Keratinocyte (primary cell): ENCODE measurements around the gene NFKBIL1. TPM values are rescaled to one million over a fixed set of nuclear protein-coding genes. Genes with fewer than 3 reads are reported as not detected.

Experiments used
- DNase-seq: peaks from one replicate; pipeline ENCODE4 v3.0.0-alpha.2; 2011; ENCODE audit warnings: low read depth, missing footprints, low spot score
- FAIRE-seq: peaks from 2 replicates; lab custom pipeline; 2011; peaks lifted over from hg19 to GRCh38; lab: Jason Lieb, UNC
- H2AFZ ChIP-seq: 2 replicates; pipeline ENCODE4 v1.6.0; 2012; ENCODE audit warnings: low read length, control low read depth, inconsistent platforms; ENCODE audit not compliant: control insufficient read depth
- H3K27ac ChIP-seq: 2 replicates; pipeline ENCODE4 v1.5.1; 2011; ENCODE audit warnings: low read length; ENCODE audit not compliant: control insufficient read depth, insufficient read depth
- H3K27me3 ChIP-seq: 3 replicates; pipeline ENCODE4 v1.6.0; 2011; ENCODE audit warnings: low read length; ENCODE audit not compliant: control insufficient read depth, insufficient read depth; ENCODE audit errors: extremely low read depth
- H3K36me3 ChIP-seq, 2 experiments: 2 replicates in 1 of 2; 3 replicates in 1 of 2; pipeline ENCODE4 v1.5.1; 2011; ENCODE audit warnings: low read length in 2 of 2, mild to moderate bottlenecking in 1 of 2; ENCODE audit not compliant: control insufficient read depth in 2 of 2, insufficient read depth in 2 of 2; ENCODE audit errors: extremely low read depth in 1 of 2
- H3K4me1 ChIP-seq: 3 replicates; pipeline ENCODE4 v1.5.1; 2011; ENCODE audit warnings: low read length; ENCODE audit not compliant: control insufficient read depth, insufficient read depth; ENCODE audit errors: extremely low read depth
- H3K4me2 ChIP-seq: 3 replicates; pipeline ENCODE4 v1.6.0; 2011; ENCODE audit warnings: low read depth, low read length; ENCODE audit not compliant: control insufficient read depth, insufficient read depth; ENCODE audit errors: extremely low read depth
- H3K4me3 ChIP-seq, 3 experiments: fragments of 200-600 bp in 1 of 3; sonication (generic) in 1 of 3; 2 replicates in 2 of 3; 3 replicates in 1 of 3; pipeline ENCODE4 v1.5.1; 2011 to 2016; ENCODE audit warnings: low read length in 3 of 3, mild to moderate bottlenecking in 3 of 3, control low read depth in 2 of 3, inconsistent platforms in 1 of 3, low read depth in 1 of 3, mixed read lengths in 1 of 3, mixed run types in 1 of 3, moderate library complexity in 1 of 3; ENCODE audit not compliant: control insufficient read depth in 2 of 3, insufficient read depth in 2 of 3; ENCODE audit errors: extremely low read depth in 1 of 3
- H3K79me2 ChIP-seq: 2 replicates; pipeline ENCODE4 v1.6.0; 2012; ENCODE audit warnings: low read length; ENCODE audit not compliant: control insufficient read depth, insufficient read depth
- H3K9ac ChIP-seq: 3 replicates; pipeline ENCODE4 v1.6.0; 2011; ENCODE audit warnings: low read length; ENCODE audit not compliant: control insufficient read depth, insufficient read depth; ENCODE audit errors: extremely low read depth
- H3K9me1 ChIP-seq: 3 replicates; pipeline ENCODE4 v1.6.0; 2011; ENCODE audit warnings: low read length; ENCODE audit not compliant: control insufficient read depth, insufficient read depth; ENCODE audit errors: extremely low read depth
- H3K9me3 ChIP-seq: 2 replicates; pipeline ENCODE4 v1.5.1; 2012; ENCODE audit warnings: low read depth, low read length; ENCODE audit not compliant: control insufficient read depth
- H4K20me1 ChIP-seq: 3 replicates; pipeline ENCODE4 v1.6.0; 2011; ENCODE audit warnings: low read length; ENCODE audit not compliant: control insufficient read depth, insufficient read depth; ENCODE audit errors: extremely low read depth
- CTCF ChIP-seq, 3 experiments: IDR thresholded peaks in 1 of 3; conservative IDR thresholded peaks in 1 of 3; optimal IDR thresholded peaks in 1 of 3; 2 replicates in 2 of 3; 3 replicates in 1 of 3; pipeline versions ENCODE3 to v1.5.1; 2011; ENCODE audit warnings: low read length in 3 of 3, mild to moderate bottlenecking in 3 of 3, moderate library complexity in 2 of 3, control low read depth in 1 of 3, inconsistent platforms in 1 of 3; ENCODE audit not compliant: insufficient read depth in 2 of 3; ENCODE audit errors: extremely low read depth in 1 of 3
- EZH2 ChIP-seq: IDR thresholded peaks from one replicate; pipeline ENCODE4 v1.6.1; 2012; ENCODE audit warnings: inconsistent platforms, mild to moderate bottlenecking, low read length, moderate library complexity
- dilution Hi-C: fragments of 300-500 bp; cut with MboI; formaldehyde crosslinking; loops from one replicate; pipeline ENCODE4 v1.7.0; 2020; ENCODE audit warnings: low sequenced_read_pairs; ENCODE audit not compliant: extremely low pct_ligation_motif_present
- polyA plus RNA-seq, 5 experiments: library from polyadenylated mRNA; depleted of rRNA in 3 of 5; stranded (reverse) in 3 of 5; stranded (forward) in 1 of 5; unstranded in 1 of 5; fragments of >200 nt; gene quantifications; 1 replicate in 1 of 5; 2 replicates in 3 of 5; 3 replicates in 1 of 5; pipeline versions ENCODE4 v1.2.1 to v1.2.3, GENCODE V29; 2011 to 2012; ENCODE audit warnings: missing spikeins in 2 of 5, low read depth in 1 of 5, low replicate concordance in 1 of 5

Gene NFKBIL1
- polyA plus RNA-seq, 1 donor (not counting 4 experiments of a cell fraction or from before 2014, with no cell fraction given), result 4.8 TPM

- no peak overlapping the region for H3K4me2 ChIP-seq
- no peaks in the 10 kb centered on the region for H3K9me1 ChIP-seq
- H3K9me3 ChIP-seq, result no peaks in the 10 kb centered on the region
- no peak overlapping the region for H3K4me3 ChIP-seq
- TF ChIP-seq CTCF (optimal IDR thresholded peaks at IDR 0.05 in 1 of 3, IDR thresholded peaks at IDR 0.05 in 1 of 3, conservative IDR thresholded peaks at IDR 0.05 in 1 of 3; ENCODE audit: extremely low read depth in 1 of 3, insufficient read depth in 2 of 3, low read length in 3 of 3) (no peak), EZH2 (no peak)
- no peaks in the 10 kb centered on the region for H3K27me3 ChIP-seq
- H3K36me3 ChIP-seq, result no peaks in the 10 kb centered on the region
- no peaks in the 10 kb centered on the region for H4K20me1 ChIP-seq
- DNase-seq (no peak), FAIRE-seq (no peak)
- no peak overlapping the region for H3K27ac ChIP-seq
- H2AFZ ChIP-seq, result no peak overlapping the region
- H3K9ac ChIP-seq, result no peak overlapping the region
- no peaks in the 10 kb centered on the region for H3K79me2 ChIP-seq
- dilution Hi-C loops, result no loop called here
- no peaks in the 10 kb centered on the region for H3K4me1 ChIP-seq
Measured at GRCh38 chr6:31513456-31514165, 33.8 kb upstream of the NFKBIL1 start.

GRCh38 chr6:31521835-31522234, 25.6 kb upstream of the NFKBIL1 start:
- no peak for DNase-seq
- no peak overlapping the region for H3K9ac ChIP-seq
- H3K36me3 ChIP-seq, result no peaks in the 10 kb centered on the region
- H4K20me1 ChIP-seq, result no peaks in the 10 kb centered on the region
- peaks cover 7% of the 10 kb centered on the region for H3K4me1 ChIP-seq
- H3K27ac ChIP-seq, result no peak overlapping the region
- dilution Hi-C loops, result no loop called here
- H3K27me3 ChIP-seq, result no peaks in the 10 kb centered on the region
- H3K4me3 ChIP-seq, result no peak overlapping the region
- TF ChIP-seq EZH2 (no peak), CTCF (optimal IDR thresholded peaks at IDR 0.05 in 1 of 3, IDR thresholded peaks at IDR 0.05 in 1 of 3, conservative IDR thresholded peaks at IDR 0.05 in 1 of 3; ENCODE audit: extremely low read depth in 1 of 3, insufficient read depth in 2 of 3, low read length in 3 of 3) (no peak)
- no peak overlapping the region for H2AFZ ChIP-seq
- no peaks in the 10 kb centered on the region for H3K9me3 ChIP-seq
- no peak for FAIRE-seq
- no peak overlapping the region for H3K4me2 ChIP-seq
- H3K9me1 ChIP-seq, result no peaks in the 10 kb centered on the region
- H3K79me2 ChIP-seq, result no peaks in the 10 kb centered on the region
